ENCODE results near the gene NRCAM.

DNA sequence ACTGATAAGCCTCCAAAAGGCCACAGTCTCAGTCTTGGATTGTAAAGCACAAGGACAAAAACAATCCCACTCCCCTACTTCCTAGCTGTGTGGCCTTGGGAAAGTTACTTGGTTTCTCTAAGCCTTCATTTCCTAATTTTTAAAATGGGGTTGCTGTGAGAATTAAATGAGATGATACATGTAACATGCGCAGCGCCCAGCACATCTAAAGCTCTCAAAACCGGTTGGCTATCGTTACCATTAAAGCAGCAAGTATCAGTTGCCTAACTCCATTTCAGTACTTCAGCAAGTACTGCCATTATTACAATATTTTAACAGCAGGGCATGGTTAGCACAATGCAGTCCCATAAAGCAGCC is 1.9 kb downstream of the NRCAM start:
- no peak for TF ChIP-seq EZH2 (IDR thresholded peaks at IDR 0.05; ENCODE audit: low read depth)
- TF ChIP-seq, protein P1, sequence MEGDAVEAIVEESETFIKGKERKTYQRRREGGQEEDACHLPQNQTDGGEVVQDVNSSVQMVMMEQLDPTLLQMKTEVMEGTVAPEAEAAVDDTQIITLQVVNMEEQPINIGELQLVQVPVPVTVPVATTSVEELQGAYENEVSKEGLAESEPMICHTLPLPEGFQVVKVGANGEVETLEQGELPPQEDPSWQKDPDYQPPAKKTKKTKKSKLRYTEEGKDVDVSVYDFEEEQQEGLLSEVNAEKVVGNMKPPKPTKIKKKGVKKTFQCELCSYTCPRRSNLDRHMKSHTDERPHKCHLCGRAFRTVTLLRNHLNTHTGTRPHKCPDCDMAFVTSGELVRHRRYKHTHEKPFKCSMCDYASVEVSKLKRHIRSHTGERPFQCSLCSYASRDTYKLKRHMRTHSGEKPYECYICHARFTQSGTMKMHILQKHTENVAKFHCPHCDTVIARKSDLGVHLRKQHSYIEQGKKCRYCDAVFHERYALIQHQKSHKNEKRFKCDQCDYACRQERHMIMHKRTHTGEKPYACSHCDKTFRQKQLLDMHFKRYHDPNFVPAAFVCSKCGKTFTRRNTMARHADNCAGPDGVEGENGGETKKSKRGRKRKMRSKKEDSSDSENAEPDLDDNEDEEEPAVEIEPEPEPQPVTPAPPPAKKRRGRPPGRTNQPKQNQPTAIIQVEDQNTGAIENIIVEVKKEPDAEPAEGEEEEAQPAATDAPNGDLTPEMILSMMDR (conservative IDR thresholded peaks at IDR 0.05) = no peak

Measured in PC-9 (cell line).